IMR-90 (cell line): ENCODE results near the gene MTERF2. TPM values are rescaled to one million over a fixed set of nuclear protein-coding genes. Genes with fewer than 3 reads are reported as not detected.

Experiments
- ATAC-seq: fragments of 200-7000 bp; cut with Tn5 transposase; 2 replicates; pipeline ENCODE4 v1.9.1; 2020; ENCODE audit warnings: low read depth, mild to moderate bottlenecking, moderate library complexity
- BruUV-seq: library from RNA; stranded (reverse); fragments of 400-500 nt; replicated peaks from 2 replicates; lab custom pipeline; 2021; lab: Mats Ljungman, UMichigan
- CTCF ChIA-PET: fragments of 300-600 bp; formaldehyde crosslinking; extraction: SDS; loops from one replicate; lab custom pipeline; 2021; ENCODE audit warnings: antibody characterized with exemption; lab: Yijun Ruan, JAX
- POLR2A ChIA-PET: fragments of 300-600 bp; sonication (Branson Sonifier 250); formaldehyde crosslinking; loops from one replicate; lab custom pipeline; 2022; ENCODE audit warnings: antibody characterized with exemption; ENCODE audit not compliant: unreplicated experiment; lab: Charles Lee
- DNase-seq: peaks from one replicate; pipeline ENCODE4 v3.0.0; 2013
- H2AFZ ChIP-seq: replicated peaks from 2 replicates; pipeline ENCODE3; 2013; ENCODE audit warnings: low read length, mild to moderate bottlenecking; ENCODE audit not compliant: poor library complexity
- H2AK5ac ChIP-seq: 2 replicates; pipeline ENCODE4 v1.6.1; 2013; ENCODE audit warnings: low read depth, low read length, inconsistent platforms
- H2AK9ac ChIP-seq: replicated peaks from 2 replicates; pipeline ENCODE3; 2013; ENCODE audit warnings: mild to moderate bottlenecking, low read depth, low read length, moderate library complexity; ENCODE audit not compliant: poor library complexity
- H2BK120ac ChIP-seq: 2 replicates; pipeline ENCODE4 v1.6.1; 2013; ENCODE audit warnings: low read depth, low read length, inconsistent platforms
- H2BK15ac ChIP-seq: 3 replicates; pipeline ENCODE4 v1.6.1; 2013; ENCODE audit warnings: low read depth, low read length, inconsistent platforms
- H2BK20ac ChIP-seq: 2 replicates; pipeline ENCODE4 v1.6.1; 2013; ENCODE audit warnings: low read depth, mild to moderate bottlenecking, inconsistent platforms, low read length, moderate library complexity
- H2BK5ac ChIP-seq: 2 replicates; pipeline ENCODE4 v1.6.1; 2013; ENCODE audit warnings: mild to moderate bottlenecking, low read depth, low read length, inconsistent platforms; ENCODE audit not compliant: poor library complexity, severe bottlenecking
- H3K14ac ChIP-seq: replicated peaks from 2 replicates; pipeline ENCODE4 v1.6.1; 2013; ENCODE audit warnings: low read depth, low read length, inconsistent platforms
- H3K18ac ChIP-seq: 2 replicates; pipeline ENCODE4 v1.6.1; 2013; ENCODE audit warnings: low read depth, low read length, control low read depth
- H3K23ac ChIP-seq: 2 replicates; pipeline ENCODE4 v1.6.1; 2013; ENCODE audit warnings: low read depth, low read length, inconsistent platforms
- H3K27ac ChIP-seq: 2 replicates; pipeline ENCODE4 v1.5.1; 2013; ENCODE audit warnings: mild to moderate bottlenecking, control low read depth, low read length; ENCODE audit not compliant: insufficient read depth
- H3K27me3 ChIP-seq: 2 replicates; pipeline ENCODE4 v1.6.1; 2013; ENCODE audit warnings: low read length; ENCODE audit not compliant: control insufficient read depth, insufficient read depth
- H3K36me3 ChIP-seq: 2 replicates; pipeline ENCODE4 v1.6.1; 2013; ENCODE audit warnings: low read length, mixed read lengths; ENCODE audit not compliant: control insufficient read depth, insufficient read depth
- H3K4ac ChIP-seq: 2 replicates; pipeline ENCODE4 v1.6.1; 2013; ENCODE audit warnings: low read depth, low read length, inconsistent platforms
- H3K4me1 ChIP-seq: 2 replicates; pipeline ENCODE4 v1.6.1; 2013; ENCODE audit warnings: low read length, mixed read lengths; ENCODE audit not compliant: control insufficient read depth, insufficient read depth
- H3K4me2 ChIP-seq: 2 replicates; pipeline ENCODE4 v1.6.1; 2013; ENCODE audit warnings: low read depth, mild to moderate bottlenecking, control low read depth, low read length, moderate library complexity
- H3K4me3 ChIP-seq: 2 replicates; pipeline ENCODE4 v1.5.1; 2013; ENCODE audit warnings: low read depth, mild to moderate bottlenecking, control low read depth, low read length, moderate library complexity; ENCODE audit not compliant: insufficient read depth
- H3K56ac ChIP-seq: 2 replicates; pipeline ENCODE4 v1.6.1; 2013; ENCODE audit warnings: low read length, inconsistent platforms; ENCODE audit not compliant: insufficient read depth; ENCODE audit errors: extremely low read depth
- H3K79me1 ChIP-seq, 2 experiments: 2 replicates each; pipeline ENCODE4 v1.6.1; 2013; ENCODE audit warnings: low read length in 2 of 2, inconsistent platforms in 1 of 2, low read depth in 1 of 2
- H3K9ac ChIP-seq: 2 replicates; pipeline ENCODE4 v1.6.1; 2013; ENCODE audit warnings: low read depth, low read length, control low read depth
- H3K9me1 ChIP-seq: 2 replicates; pipeline ENCODE4 v1.6.1; 2013; ENCODE audit warnings: low read length, inconsistent platforms; ENCODE audit not compliant: insufficient read depth
- H3K9me3 ChIP-seq: 2 replicates; pipeline ENCODE4 v1.6.1; 2013; ENCODE audit warnings: low read length; ENCODE audit not compliant: control insufficient read depth, insufficient read depth
- H4K20me1 ChIP-seq: 2 replicates; pipeline ENCODE4 v1.6.1; 2013; ENCODE audit warnings: low read length, inconsistent platforms; ENCODE audit not compliant: insufficient read depth
- H4K5ac ChIP-seq: 2 replicates; pipeline ENCODE4 v1.6.1; 2013; ENCODE audit warnings: mild to moderate bottlenecking, low read depth, low read length, control low read depth
- H4K8ac ChIP-seq, 2 experiments: 2 replicates each; pipeline ENCODE4 v1.6.1; 2013; ENCODE audit warnings: low read depth in 2 of 2, low read length in 2 of 2, control low read depth in 1 of 2, inconsistent platforms in 1 of 2
- H4K91ac ChIP-seq: 2 replicates; pipeline ENCODE4 v1.6.1; 2013; ENCODE audit warnings: low read depth, low read length, inconsistent platforms; ENCODE audit not compliant: insufficient read depth
- CEBPB ChIP-seq: IDR thresholded peaks from 2 replicates; pipeline ENCODE4 v1.6.1; 2012; ENCODE audit warnings: low read depth, low read length, improper control_type of control experiment
- CHD1 ChIP-seq: IDR thresholded peaks from 2 replicates; pipeline ENCODE4 v1.6.1; 2012; ENCODE audit warnings: low read depth, low read length, improper control_type of control experiment
- FOS ChIP-seq: fragments of 150-350 bp; IDR thresholded peaks from 2 replicates; pipeline ENCODE4 v1.6.1; 2016; ENCODE audit warnings: low read depth, low read length
- MAFK ChIP-seq: IDR thresholded peaks from 2 replicates; pipeline ENCODE4 v1.6.1; 2012; ENCODE audit warnings: low read depth, low read length, improper control_type of control experiment
- MAZ ChIP-seq: IDR thresholded peaks from 2 replicates; pipeline ENCODE4 v1.6.1; 2012; ENCODE audit warnings: low read depth, mild to moderate bottlenecking, low read length, improper control_type of control experiment, moderate library complexity, borderline replicate concordance
- MXI1 ChIP-seq: IDR thresholded peaks from 2 replicates; pipeline ENCODE4 v1.6.1; 2012; ENCODE audit warnings: low read depth, mild to moderate bottlenecking, low read length, moderate library complexity, borderline replicate concordance
- NFE2L2 ChIP-seq: fragments of 150-350 bp; IDR thresholded peaks from 2 replicates; pipeline ENCODE4 v1.6.1; 2016; ENCODE audit warnings: low read depth, mild to moderate bottlenecking, low read length
- POLR2A ChIP-seq: IDR thresholded peaks from 2 replicates; pipeline ENCODE4 v1.6.1; 2012; ENCODE audit warnings: mild to moderate bottlenecking, low read depth, low read length
- RAD21 ChIP-seq: IDR thresholded peaks from 2 replicates; pipeline ENCODE4 v1.6.1; 2012; ENCODE audit warnings: low read length, improper control_type of control experiment
- RCOR1 ChIP-seq: IDR thresholded peaks from 2 replicates; pipeline ENCODE4 v1.6.1; 2012; ENCODE audit warnings: mild to moderate bottlenecking, low read length, improper control_type of control experiment; ENCODE audit not compliant: insufficient replicate concordance
- RFX5 ChIP-seq: IDR thresholded peaks from 2 replicates; pipeline ENCODE4 v1.8.0; 2012; ENCODE audit warnings: low read depth, mild to moderate bottlenecking, low read length, moderate library complexity
- SMC3 ChIP-seq: fragments of 150-350 bp; IDR thresholded peaks from 2 replicates; pipeline ENCODE4 v1.6.1; 2016; ENCODE audit warnings: low read depth, mild to moderate bottlenecking, antibody characterized with exemption, low read length, moderate library complexity
- WGBS, 2 experiments: methylation state at CpG; one replicate each; pipeline versions ENCODE4 v1.1.5 to v1.1.7; 2013; ENCODE audit warnings: missing lambda C conversion rate in 2 of 2; ENCODE audit not compliant: insufficient read length in 1 of 2; ENCODE audit errors: extremely low coverage in 2 of 2; 5-methylcytosine and 5-hydroxymethylcytosine counted together
- dilution Hi-C: fragments of 300-500 bp; cut with HindIII; formaldehyde crosslinking; loops from one replicate; pipeline ENCODE4 v1.14.3; 2018; ENCODE audit warnings: low sequenced_read_pairs; ENCODE audit not compliant: unreplicated experiment
- in situ Hi-C: fragments of 300-500 bp; cut with MboI; formaldehyde crosslinking; loops from 3 replicates; pipeline ENCODE4 v1.14.3; 2019; ENCODE audit warnings: low sequenced_read_pairs, inconsistent platforms, mixed read lengths
- intact Hi-C: fragments of 100-400 bp; cut with micrococcal nuclease; formaldehyde crosslinking; loops from 2 replicates; pipeline ENCODE4 v1.10.0; 2022
- polyA plus RNA-seq, 3 experiments: library from polyadenylated mRNA; depleted of rRNA; stranded (reverse); fragments of >200 nt; gene quantifications; 2 replicates each; pipeline ENCODE4 v1.2.3, GENCODE V29; 2012; ENCODE audit warnings: low replicate concordance in 1 of 3
- total RNA-seq: library from RNA; depleted of rRNA; stranded (reverse); fragments of >200 nt; gene quantifications from 2 replicates; pipeline ENCODE4 v1.2.3, GENCODE V29; 2012
- TF ChIP-seq, protein P1 (sequence below): fragments of 150-350 bp; IDR thresholded peaks from 2 replicates; pipeline ENCODE4 v1.6.1; 2016; ENCODE audit warnings: low read depth, mild to moderate bottlenecking, low read length, moderate library complexity, borderline replicate concordance
- TF ChIP-seq, protein P2 (sequence below): fragments of 150-350 bp; IDR thresholded peaks from 2 replicates; pipeline ENCODE4 v1.6.1; 2017; ENCODE audit warnings: mild to moderate bottlenecking, antibody characterized with exemption, low read length, low read depth
- TF ChIP-seq, protein P3 (sequence below): conservative IDR thresholded peaks from 2 replicates; pipeline ENCODE4 v1.5.1; 2012; ENCODE audit warnings: mild to moderate bottlenecking, low read depth, low read length, improper control_type of control experiment

MTERF2 gene
- total and polyA plus RNA-seq, 2 of the 4 experiments (the other 2 are of a cell fraction) = 3.0 to 3.8 TPM

DNA sequence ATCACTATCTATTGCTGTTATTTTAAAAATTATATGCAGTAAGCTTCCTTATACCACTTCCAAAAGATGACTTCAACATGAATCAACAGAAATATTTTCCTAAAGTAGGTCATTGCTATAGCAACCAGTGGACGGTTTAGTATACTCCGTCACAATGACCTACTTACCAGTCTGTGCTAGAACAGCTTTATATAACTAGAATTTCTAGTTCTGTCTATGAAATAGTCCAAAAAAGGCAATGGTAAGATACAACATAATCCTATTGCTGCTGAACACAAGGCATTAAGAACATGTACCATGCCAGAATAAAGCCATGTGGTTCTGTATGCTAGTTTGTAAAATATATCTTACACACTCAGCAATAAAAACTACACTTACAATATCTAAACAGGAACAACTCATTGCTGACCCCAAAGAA is 40.7 kb upstream of the MTERF2 start:
- Histone ChIP-seq H2BK15ac (no peak overlapping the region), H3K79me1 (peaks cover 0 to 19% of the 10 kb centered on the region in 2 experiments; a peak in 3 of 4 replicates), H2BK5ac (peak overlapping the region; percentile 32), H4K91ac (no peak overlapping the region), H3K18ac (no peak overlapping the region), H3K4me2 (peak overlapping the region; percentile 88), H2AFZ (no peak overlapping the region), H2AK9ac (no peak overlapping the region), H3K9me3 (no peaks in the 10 kb centered on the region), H3K9ac (no peak overlapping the region), H3K4ac (no peak overlapping the region), H3K4me1 (peaks cover 5% of the 10 kb centered on the region; the same call in 1 of the 2 replicates), H2BK120ac (no peak overlapping the region), H3K4me3 (no peak overlapping the region), H3K9me1 (no peaks in the 10 kb centered on the region; the same call in 1 of the 2 replicates), H3K23ac (no peak overlapping the region), H2BK20ac (no peak overlapping the region), H2AK5ac (no peak overlapping the region), H3K36me3 (no peaks in the 10 kb centered on the region), H4K5ac (no peak overlapping the region), H3K27me3 (no peaks in the 10 kb centered on the region), H3K27ac (no peak overlapping the region), H3K56ac (no peak overlapping the region), H4K20me1 (peaks cover 7% of the 10 kb centered on the region; the same call in 1 of the 2 replicates), H3K14ac (no peak overlapping the region), H4K8ac (no peak overlapping the region)
- no CpG with 5 or more reads among the region's 2 CpGs for WGBS, 2 experiments
- ATAC-seq (peak; percentile 98), DNase-seq (peak; percentile 96)
- in situ Hi-C loops = no loop called here
- dilution Hi-C loops = no loop called here
- ChIA-PET POLR2A (no interaction called here), CTCF (no interaction called here)
- TF ChIP-seq RFX5 (no peak), CEBPB (no peak), SMC3 (no peak), MAFK (peak; percentile 77), RAD21 (no peak), NFE2L2 (0 out of 2 replicates have a peak, but pooled peaks have one; percentile 11), MAZ (no peak), MXI1 (no peak), RCOR1 (no peak), CHD1 (no peak), POLR2A (peak; percentile 72), FOS (peak; percentile 65)
- TF ChIP-seq, protein P1, sequence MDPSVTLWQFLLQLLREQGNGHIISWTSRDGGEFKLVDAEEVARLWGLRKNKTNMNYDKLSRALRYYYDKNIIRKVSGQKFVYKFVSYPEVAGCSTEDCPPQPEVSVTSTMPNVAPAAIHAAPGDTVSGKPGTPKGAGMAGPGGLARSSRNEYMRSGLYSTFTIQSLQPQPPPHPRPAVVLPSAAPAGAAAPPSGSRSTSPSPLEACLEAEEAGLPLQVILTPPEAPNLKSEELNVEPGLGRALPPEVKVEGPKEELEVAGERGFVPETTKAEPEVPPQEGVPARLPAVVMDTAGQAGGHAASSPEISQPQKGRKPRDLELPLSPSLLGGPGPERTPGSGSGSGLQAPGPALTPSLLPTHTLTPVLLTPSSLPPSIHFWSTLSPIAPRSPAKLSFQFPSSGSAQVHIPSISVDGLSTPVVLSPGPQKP = no peak
- TF ChIP-seq, protein P2, sequence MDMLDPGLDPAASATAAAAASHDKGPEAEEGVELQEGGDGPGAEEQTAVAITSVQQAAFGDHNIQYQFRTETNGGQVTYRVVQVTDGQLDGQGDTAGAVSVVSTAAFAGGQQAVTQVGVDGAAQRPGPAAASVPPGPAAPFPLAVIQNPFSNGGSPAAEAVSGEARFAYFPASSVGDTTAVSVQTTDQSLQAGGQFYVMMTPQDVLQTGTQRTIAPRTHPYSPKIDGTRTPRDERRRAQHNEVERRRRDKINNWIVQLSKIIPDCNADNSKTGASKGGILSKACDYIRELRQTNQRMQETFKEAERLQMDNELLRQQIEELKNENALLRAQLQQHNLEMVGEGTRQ = no peak
- TF ChIP-seq, protein P3, sequence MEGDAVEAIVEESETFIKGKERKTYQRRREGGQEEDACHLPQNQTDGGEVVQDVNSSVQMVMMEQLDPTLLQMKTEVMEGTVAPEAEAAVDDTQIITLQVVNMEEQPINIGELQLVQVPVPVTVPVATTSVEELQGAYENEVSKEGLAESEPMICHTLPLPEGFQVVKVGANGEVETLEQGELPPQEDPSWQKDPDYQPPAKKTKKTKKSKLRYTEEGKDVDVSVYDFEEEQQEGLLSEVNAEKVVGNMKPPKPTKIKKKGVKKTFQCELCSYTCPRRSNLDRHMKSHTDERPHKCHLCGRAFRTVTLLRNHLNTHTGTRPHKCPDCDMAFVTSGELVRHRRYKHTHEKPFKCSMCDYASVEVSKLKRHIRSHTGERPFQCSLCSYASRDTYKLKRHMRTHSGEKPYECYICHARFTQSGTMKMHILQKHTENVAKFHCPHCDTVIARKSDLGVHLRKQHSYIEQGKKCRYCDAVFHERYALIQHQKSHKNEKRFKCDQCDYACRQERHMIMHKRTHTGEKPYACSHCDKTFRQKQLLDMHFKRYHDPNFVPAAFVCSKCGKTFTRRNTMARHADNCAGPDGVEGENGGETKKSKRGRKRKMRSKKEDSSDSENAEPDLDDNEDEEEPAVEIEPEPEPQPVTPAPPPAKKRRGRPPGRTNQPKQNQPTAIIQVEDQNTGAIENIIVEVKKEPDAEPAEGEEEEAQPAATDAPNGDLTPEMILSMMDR = no peak
- BruUV-seq = no TSS peak
- intact Hi-C loops = loop anchor here (2.0 kb wide), 2 partner anchors 33 to 65 kb away; partner anchors contain the start of gene CRY1
